GM20000 (cell line): ENCODE data around the gene KBTBD4.

ENCODE experiments used
- DNase-seq: peaks from one replicate; pipeline ENCODE4 v3.0.0; 2012; ENCODE audit warnings: low spot score
- TF ChIP-seq, protein P1 (sequence below): IDR thresholded peaks from 2 replicates; pipeline ENCODE4 v1.5.1; 2012; ENCODE audit warnings: mild to moderate bottlenecking, control low read depth; ENCODE audit errors: extremely low read depth, missing control alignments

KBTBD4 gene

DNA sequence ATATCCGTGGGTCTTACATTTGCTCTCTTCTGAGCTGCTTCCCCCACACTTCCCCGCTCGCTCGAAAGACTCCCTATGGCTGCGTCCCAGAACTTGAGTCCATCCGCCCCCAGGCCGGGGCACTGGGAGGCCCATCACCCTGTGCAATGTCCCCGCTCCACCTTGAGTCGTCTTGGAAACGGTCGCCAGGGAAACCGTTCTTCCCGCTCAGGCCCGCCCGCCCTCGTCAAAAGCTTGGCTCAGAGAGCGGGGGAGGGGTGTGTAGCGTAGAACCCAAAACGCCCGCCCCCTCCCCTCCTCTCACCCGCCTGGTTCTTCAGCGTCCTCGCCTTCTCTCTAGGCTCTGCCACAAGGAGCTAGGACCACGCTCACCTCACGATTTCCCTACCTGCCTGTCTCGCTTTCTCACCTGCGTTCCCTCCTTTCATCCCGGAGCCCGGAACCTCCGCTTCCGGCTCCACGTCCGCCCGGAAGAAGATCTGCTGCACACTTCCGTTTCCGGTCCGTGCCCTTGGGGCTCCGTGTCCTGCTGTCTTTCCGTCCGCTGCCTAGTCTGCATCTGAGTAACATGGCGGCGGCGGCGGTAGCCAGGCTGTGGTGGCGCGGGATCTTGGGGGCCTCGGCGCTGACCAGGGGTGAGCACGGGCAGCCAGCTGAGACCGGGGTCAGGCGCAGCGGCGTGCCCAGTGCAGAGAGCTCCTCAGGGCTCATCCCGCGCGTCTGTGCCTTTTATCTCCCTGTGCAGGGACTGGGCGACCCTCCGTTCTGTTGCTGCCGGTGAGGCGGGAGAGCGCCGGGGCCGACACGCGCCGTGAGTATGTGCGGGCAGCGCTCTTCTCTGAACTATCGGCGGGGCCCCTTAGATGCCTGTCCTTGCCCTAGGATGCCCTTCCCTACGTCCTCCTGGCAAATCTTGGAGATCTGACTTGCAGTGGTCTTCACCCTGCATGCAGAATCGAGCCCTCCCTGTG lies at the start of gene KBTBD4, which contains the start of gene NDUFS3:
TSS of gene KBTBD4 (minus strand) at position 447 of the 971 bp plus-strand sequence. CDS start at position 428, 19 bp downstream.
TSS of gene NDUFS3 (plus strand) at position 551 of the 971 bp plus-strand sequence. CDS start at position 569, 18 bp downstream.
- TF ChIP-seq, protein P1, sequence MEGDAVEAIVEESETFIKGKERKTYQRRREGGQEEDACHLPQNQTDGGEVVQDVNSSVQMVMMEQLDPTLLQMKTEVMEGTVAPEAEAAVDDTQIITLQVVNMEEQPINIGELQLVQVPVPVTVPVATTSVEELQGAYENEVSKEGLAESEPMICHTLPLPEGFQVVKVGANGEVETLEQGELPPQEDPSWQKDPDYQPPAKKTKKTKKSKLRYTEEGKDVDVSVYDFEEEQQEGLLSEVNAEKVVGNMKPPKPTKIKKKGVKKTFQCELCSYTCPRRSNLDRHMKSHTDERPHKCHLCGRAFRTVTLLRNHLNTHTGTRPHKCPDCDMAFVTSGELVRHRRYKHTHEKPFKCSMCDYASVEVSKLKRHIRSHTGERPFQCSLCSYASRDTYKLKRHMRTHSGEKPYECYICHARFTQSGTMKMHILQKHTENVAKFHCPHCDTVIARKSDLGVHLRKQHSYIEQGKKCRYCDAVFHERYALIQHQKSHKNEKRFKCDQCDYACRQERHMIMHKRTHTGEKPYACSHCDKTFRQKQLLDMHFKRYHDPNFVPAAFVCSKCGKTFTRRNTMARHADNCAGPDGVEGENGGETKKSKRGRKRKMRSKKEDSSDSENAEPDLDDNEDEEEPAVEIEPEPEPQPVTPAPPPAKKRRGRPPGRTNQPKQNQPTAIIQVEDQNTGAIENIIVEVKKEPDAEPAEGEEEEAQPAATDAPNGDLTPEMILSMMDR = no peak
- DNase-seq = peak; percentile 91

DNA sequence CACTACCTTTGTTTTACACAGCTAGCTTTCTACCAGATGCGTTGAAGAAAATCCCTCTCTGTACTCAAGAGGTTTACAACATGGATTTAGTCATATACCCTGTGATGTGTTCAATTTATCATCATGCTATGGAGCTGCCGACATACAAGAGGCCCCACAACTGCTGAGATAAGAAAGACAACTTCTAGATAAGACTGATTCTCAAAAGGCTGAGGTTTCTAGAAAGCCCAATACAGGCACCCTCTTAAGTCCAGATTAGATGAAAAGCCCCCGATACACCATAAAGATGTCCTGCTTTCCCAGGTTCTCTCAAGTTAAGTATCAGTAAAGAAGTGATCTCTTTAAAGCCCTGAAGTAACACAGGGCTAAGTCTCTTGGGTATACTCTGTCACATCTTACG lies 49.3 kb upstream of the KBTBD4 start:
- TF ChIP-seq, protein P1 = no peak
- no peak for DNase-seq

DNA sequence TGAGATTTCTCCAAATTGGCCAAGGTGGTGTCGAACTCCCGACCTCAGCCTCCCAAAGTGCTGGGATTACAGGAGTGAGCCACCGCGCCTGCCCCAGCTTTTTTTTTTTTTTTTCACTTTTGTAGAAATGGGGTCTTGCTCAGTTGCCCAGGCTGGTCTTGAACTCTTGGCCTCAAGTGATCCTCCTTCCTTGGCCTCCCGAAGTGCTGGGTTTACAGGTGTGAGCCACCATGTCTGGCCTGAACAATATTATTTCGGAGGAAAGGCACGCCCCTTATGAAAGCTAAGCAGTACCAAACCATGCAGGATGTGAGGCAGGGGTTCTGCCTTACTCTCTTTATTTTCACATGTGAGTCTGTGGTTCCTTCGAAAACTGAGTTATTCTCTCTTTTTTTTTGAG lies 47.5 kb upstream of the KBTBD4 start:
- TF ChIP-seq, protein P1 = no peak

DNA sequence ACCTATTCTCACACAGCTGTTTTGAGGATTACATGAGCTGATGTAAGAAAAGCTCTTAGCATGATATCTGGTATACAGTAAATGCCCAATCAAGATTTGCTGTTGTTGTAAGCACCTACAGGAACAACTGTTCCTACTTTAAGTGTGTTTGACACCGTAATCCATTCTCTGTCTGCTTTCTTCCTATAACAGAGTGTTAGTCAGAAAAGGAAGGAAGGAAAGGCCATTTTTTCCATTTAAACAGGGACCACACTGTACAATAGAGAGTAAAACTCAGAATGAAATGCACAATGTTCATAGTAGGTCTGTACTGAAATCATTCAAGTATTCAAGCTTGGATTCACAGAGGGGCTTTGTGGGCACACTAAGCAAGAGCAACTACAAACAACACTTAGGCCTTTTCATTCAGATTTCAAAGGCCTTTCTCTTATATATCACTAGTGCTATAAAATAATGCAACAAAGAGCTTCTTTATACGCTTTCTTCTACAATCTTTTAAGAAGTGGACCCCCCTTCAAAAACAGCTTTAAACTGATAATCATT lies 42.1 kb upstream of the KBTBD4 start:
- TF ChIP-seq, protein P1 = no peak
- no peak for DNase-seq

More for the DNA sequence above, 47.5 kb upstream of the KBTBD4 start:
- DNase-seq = no peak

DNA sequence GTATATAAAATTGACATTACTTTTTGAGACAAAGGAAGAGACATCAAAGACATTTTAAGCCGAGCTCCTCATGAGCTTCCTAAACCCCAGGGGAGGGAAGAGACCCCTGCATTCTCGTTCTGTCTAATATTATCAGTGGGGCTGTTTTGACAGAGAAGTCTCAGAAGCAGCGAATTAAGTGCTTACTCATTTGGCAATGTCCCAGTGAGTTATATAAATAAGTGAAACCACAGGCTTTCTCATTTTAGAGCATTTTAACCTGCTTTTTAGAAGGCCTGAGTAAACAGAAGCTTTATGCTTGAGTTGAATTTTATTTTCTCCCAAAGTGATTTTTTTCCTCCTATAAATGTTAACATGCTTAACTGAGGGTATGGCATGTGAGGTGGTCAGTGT lies 38.6 kb upstream of the KBTBD4 start:
- DNase-seq = no peak
- TF ChIP-seq, protein P1 = no peak

DNA sequence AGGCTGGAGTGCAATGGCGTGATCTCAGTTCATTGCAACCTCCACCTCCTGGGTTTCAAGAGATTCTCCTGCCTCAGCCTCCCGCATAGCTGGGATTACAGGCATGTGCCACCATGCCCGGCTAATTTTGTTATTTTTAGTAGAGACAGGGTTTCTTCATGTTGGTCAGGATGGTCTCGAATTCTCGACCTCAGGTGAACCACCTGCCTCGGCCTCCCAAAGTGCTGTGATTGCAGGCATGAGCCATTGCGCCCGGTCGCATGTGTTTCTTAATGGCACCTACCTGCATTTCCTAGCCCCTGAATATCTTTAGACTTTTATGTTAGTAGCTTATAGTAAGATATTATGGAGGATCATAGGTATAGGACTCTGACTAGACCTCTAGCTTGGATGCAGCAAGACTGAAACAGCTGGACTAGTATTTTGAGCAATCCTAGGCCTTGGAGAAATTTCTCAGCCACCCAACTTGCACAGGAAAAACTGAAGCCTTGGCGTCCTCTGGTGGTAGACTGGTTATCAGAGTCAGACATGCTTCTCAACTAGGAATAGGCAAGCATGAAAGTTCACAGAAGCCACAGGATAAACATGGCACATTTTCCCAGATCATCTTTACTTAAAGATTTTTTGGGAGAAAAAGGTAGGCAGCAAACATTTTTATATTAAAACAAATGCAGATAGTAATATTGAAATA lies 38.1 kb upstream of the KBTBD4 start:
- DNase-seq = no peak
- TF ChIP-seq, protein P1 = peak; percentile 64
